Measurements from ENCODE around the gene ZNF44. TPM values are rescaled to one million over a fixed set of nuclear protein-coding genes. Genes with fewer than 3 reads are reported as not detected.
A peak's percentile ranks its signal among the peaks of the same experiment; 100 is the strongest.

Gene ZNF44
- total and polyA plus RNA-seq, 9 of the 15 experiments (the other 6 are each of a cell fraction or from before 2014, with no cell fraction given) = 2.6 to 8.3 (median 4.4) TPM

DNA sequence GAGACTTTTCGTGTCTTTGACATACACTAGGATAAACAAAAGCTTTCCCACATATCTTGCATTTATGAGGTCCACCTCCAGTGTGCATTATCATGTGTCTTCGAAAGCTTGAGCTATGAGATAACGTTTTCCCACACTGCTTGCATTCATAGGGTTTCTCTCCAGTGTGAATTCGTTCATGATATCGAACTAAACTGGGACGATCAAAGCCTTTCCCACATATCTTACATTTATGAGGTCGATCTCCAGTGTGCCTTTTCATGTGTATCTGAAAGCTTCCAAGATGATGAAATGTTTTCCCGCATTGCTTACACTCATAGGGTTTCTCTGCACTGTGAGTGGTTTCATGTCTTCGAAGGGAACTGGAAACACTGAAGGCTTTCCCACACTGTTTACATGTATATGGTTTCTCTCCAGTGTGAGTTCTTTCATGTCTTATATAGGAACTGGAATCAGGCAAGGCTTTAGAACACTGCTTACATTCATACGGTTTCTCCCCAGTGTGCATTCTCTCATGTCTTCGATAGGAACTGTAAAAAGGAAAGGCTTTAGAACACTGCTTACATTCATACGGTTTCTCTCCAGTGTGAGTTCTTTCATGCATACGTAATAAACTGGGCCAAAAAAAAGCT lies 24.2 kb upstream of the ZNF44 start:
- POLR2A ChIA-PET = interaction anchor here (1.2 kb wide), 1 partner anchor 24 kb away, joined by 3 read pairs; the partner anchor contains the start of gene ZNF44
- 12% methylated on average over 13 of the region's 13 CpGs for WGBS (ENCODE audit: insufficient coverage, low coverage, missing lambda C conversion rate)
- CTCF ChIA-PET (ENCODE audit: low intra/inter-chr PET ratio) = no interaction called here
- Histone ChIP-seq H3K27ac (ENCODE audit: extremely low read depth, low read depth, low read length) (no peak overlapping the region), H3K9me1 (ENCODE audit: control insufficient read depth, insufficient read depth, low read length) (no peaks in the 10 kb centered on the region), H3K4me2 (ENCODE audit: insufficient read depth, low read length) (no peak overlapping the region), H3K4me3 (no peak overlapping the region), H2AFZ (ENCODE audit: low read depth, low read length) (no peak overlapping the region), H3K4me1 (replicated peaks in 1 of 2; ENCODE audit: control insufficient read depth in 2 of 2, insufficient read depth in 2 of 2, low read length in 2 of 2) (no peaks in the 10 kb centered on the region), H3K27me3 (ENCODE audit: control insufficient read depth in 2 of 2, insufficient read depth in 2 of 2, low read length in 2 of 2) (peaks cover 0 to 5% of the 10 kb centered on the region in 2 experiments; a peak in 1 of 5 replicates), H3K36me3 (ENCODE audit: control insufficient read depth, insufficient read depth, low read length) (no peaks in the 10 kb centered on the region), H3K9ac (ENCODE audit: insufficient read depth in 1 of 2, low read depth in 2 of 2, low read length in 2 of 2) (no peak overlapping the region), H3K79me2 (ENCODE audit: control insufficient read depth, insufficient read depth, low read length) (no peaks in the 10 kb centered on the region), H3K9me3 (replicated peaks; ENCODE audit: control insufficient read depth, insufficient read depth, low read depth, low read length) (no peaks in the 10 kb centered on the region; the same call in 1 of the 2 replicates), H4K20me1 (replicated peaks; ENCODE audit: control insufficient read depth, insufficient read depth, low read length) (no peaks in the 10 kb centered on the region)
- in situ Hi-C loops (cut with MboI) = no loop called here
- intact Hi-C loops (cut with micrococcal nuclease) = no loop called here
- FAIRE-seq = no peak
- ATAC-seq = no peak
- no peak for DNase-seq (ENCODE audit: extremely low read depth in 1 of 4, low spot score in 3 of 4)
- BruUV-seq (replicated peaks) = no TSS peak
- no peak for TF ChIP-seq CTCF (IDR thresholded peaks at IDR 0.05 in 2 of 3, conservative IDR thresholded peaks at IDR 0.05 in 1 of 3; ENCODE audit: insufficient read depth in 2 of 3, low read depth in 1 of 3, low read length in 3 of 3)
- peak; percentile 97 for TF ChIP-seq ZNF75A (CRISPR knock-in tag; IDR thresholded peaks at IDR 0.05)
- peak; percentile 76; the same call in 1 of the 2 replicates for TF ChIP-seq ZNF274 (IDR thresholded peaks at IDR 0.05; ENCODE audit: borderline replicate concordance, low read depth, low read length)

Data from K562 (cell line).